Panc1 (cell line): ENCODE results near the gene IL12RB2. TPM values are rescaled to one million over a fixed set of nuclear protein-coding genes. Genes with fewer than 3 reads are reported as not detected.

Experiments
- ATAC-seq: fragments of 200-7000 bp; cut with Tn5 transposase; 2 replicates; pipeline ENCODE4 v1.9.1; 2020; ENCODE audit warnings: mild to moderate bottlenecking, moderate library complexity
- BruUV-seq: library from RNA; stranded (reverse); fragments of 400-500 nt; replicated peaks from 2 replicates; lab custom pipeline; 2021; lab: Mats Ljungman, UMichigan
- CTCF ChIA-PET: fragments of 300-600 bp; sonication (Branson Sonifier 250); formaldehyde crosslinking; loops from one replicate; lab custom pipeline; 2022; ENCODE audit warnings: antibody characterized with exemption; lab: Charles Lee
- POLR2A ChIA-PET: fragments of 300-600 bp; sonication (Branson Sonifier 250); formaldehyde crosslinking; loops from one replicate; lab custom pipeline; 2022; ENCODE audit warnings: antibody characterized with exemption; lab: Charles Lee
- DNase-seq: peaks from one replicate; pipeline ENCODE4 v3.0.0-alpha.2; 2010; ENCODE audit warnings: low read depth, low spot score
- H3K27ac ChIP-seq: 2 replicates; pipeline ENCODE4 v1.5.1; 2011; ENCODE audit warnings: mild to moderate bottlenecking, low read length, inconsistent platforms
- H3K27me3 ChIP-seq: fragments of 200-500 bp; sonication (Bioruptor generic); 2 replicates; pipeline ENCODE4 v1.6.0; 2014; ENCODE audit warnings: low read length, inconsistent platforms; ENCODE audit not compliant: control insufficient read depth, insufficient read depth
- H3K36me3 ChIP-seq: fragments of 200-500 bp; sonication (Bioruptor generic); 2 replicates; pipeline ENCODE4 v1.5.1; 2014; ENCODE audit warnings: inconsistent platforms, mild to moderate bottlenecking, low read length, moderate library complexity; ENCODE audit not compliant: control insufficient read depth, insufficient read depth
- H3K4me1 ChIP-seq: 2 replicates; pipeline ENCODE4 v1.5.1; 2011; ENCODE audit warnings: inconsistent platforms, mild to moderate bottlenecking, low read length, moderate library complexity; ENCODE audit not compliant: control insufficient read depth, insufficient read depth
- H3K4me3 ChIP-seq, 2 experiments: 2 replicates each; pipeline ENCODE4 v1.5.1; 2011 to 2012; ENCODE audit warnings: low read depth in 2 of 2, low read length in 2 of 2, mild to moderate bottlenecking in 2 of 2, inconsistent platforms in 1 of 2, moderate library complexity in 1 of 2
- H3K9me3 ChIP-seq: fragments of 200-500 bp; sonication (Bioruptor generic); 2 replicates; pipeline ENCODE4 v1.5.1; 2014; ENCODE audit warnings: low read depth, mild to moderate bottlenecking, inconsistent platforms, low read length, moderate library complexity; ENCODE audit not compliant: control insufficient read depth, insufficient read depth
- CTCF ChIP-seq: fragments of 450-650 bp; IDR thresholded peaks from 2 replicates; pipeline ENCODE4 v1.5.1; 2017; ENCODE audit warnings: mild to moderate bottlenecking
- POLR2AphosphoS5 ChIP-seq: IDR thresholded peaks from 2 replicates; pipeline ENCODE4 v1.6.1; 2012; ENCODE audit warnings: mild to moderate bottlenecking, low read depth, low read length, moderate library complexity
- REST ChIP-seq, 2 experiments: IDR thresholded peaks; 2 replicates each; pipeline ENCODE4 v1.6.1; 2011 to 2012; ENCODE audit warnings: low read depth in 2 of 2, control low read depth in 1 of 2, low read length in 1 of 2, mild to moderate bottlenecking in 1 of 2, moderate library complexity in 1 of 2; ENCODE audit not compliant: insufficient read depth in 1 of 2
- SIN3A ChIP-seq: IDR thresholded peaks from 2 replicates; pipeline ENCODE4 v1.6.1; 2012; ENCODE audit warnings: low read depth, mild to moderate bottlenecking, low read length, moderate library complexity, borderline replicate concordance; ENCODE audit not compliant: insufficient read depth
- TCF7L2 ChIP-seq: IDR thresholded peaks from 2 replicates; pipeline ENCODE4 v1.6.1; 2011; ENCODE audit warnings: mild to moderate bottlenecking, low read depth, low read length, inconsistent platforms
- in situ Hi-C: cut with HindIII; loops from 2 replicates; pipeline ENCODE4 v1.10.0; 2016; ENCODE audit warnings: low sequenced_read_pairs, low pct_unique_long_range_greater_than_20kb
- intact Hi-C: fragments of 100-400 bp; cut with micrococcal nuclease; formaldehyde crosslinking; loops from one replicate; pipeline ENCODE4 v1.10.0; 2022; ENCODE audit not compliant: unreplicated experiment
- total RNA-seq: library from RNA; stranded (reverse); gene quantifications from one replicate; pipeline ENCODE4 v1.2.1, GENCODE V29; 2021; ENCODE audit not compliant: unreplicated experiment

IL12RB2 gene
- total RNA-seq, 1 experiment from 2014 or later = 0.26 TPM

- TF ChIP-seq SIN3A = no peak
- no peaks in the 10 kb centered on the region for H3K36me3 ChIP-seq
- in situ Hi-C loops = no loop called here
These were observed 29.1 kb downstream of the IL12RB2 start for GRCh38 chr1:67336783-67337182.

GRCh38 chr1:67338642-67339041 is 31.0 kb downstream of the IL12RB2 start:
- TF ChIP-seq CTCF (no peak), TCF7L2 (no peak), POLR2AphosphoS5 (no peak), SIN3A (no peak), REST (IDR thresholded peaks at IDR 0.05; ENCODE audit: insufficient read depth in 1 of 2, low read depth in 2 of 2, low read length in 1 of 2) (no peak)
- intact Hi-C loops = no loop called here
- Histone ChIP-seq H3K27ac (no peak overlapping the region), H3K27me3 (no peaks in the 10 kb centered on the region), H3K9me3 (no peaks in the 10 kb centered on the region), H3K4me3 (no peak overlapping the region), H3K4me1 (no peaks in the 10 kb centered on the region), H3K36me3 (no peaks in the 10 kb centered on the region)
- CTCF ChIA-PET = no interaction called here
- no TSS peak for BruUV-seq
- no peak for ATAC-seq
- DNase-seq = no peak
- POLR2A ChIA-PET = no interaction called here
- in situ Hi-C loops = no loop called here

More at GRCh38 chr1:67336783-67337182, 29.1 kb downstream of the IL12RB2 start:
- no peak for ATAC-seq
- Histone ChIP-seq H3K4me1 (no peaks in the 10 kb centered on the region), H3K4me3 (no peak overlapping the region), H3K27me3 (no peaks in the 10 kb centered on the region), H3K27ac (no peak overlapping the region), H3K9me3 (no peaks in the 10 kb centered on the region)
- intact Hi-C loops = no loop called here
- CTCF ChIA-PET = no interaction called here
- POLR2A ChIA-PET = interaction anchor here (0.5 kb wide), 1 partner anchor 109 kb away, joined by 3 read pairs; no protein-coding TSS in a partner anchor
- BruUV-seq = no TSS peak
- DNase-seq = no peak

GRCh38 chr1:67339623-67340343 is 32.1 kb downstream of the IL12RB2 start:
- Histone ChIP-seq H3K4me3 (no peak overlapping the region), H3K27ac (no peak overlapping the region), H3K4me1 (no peaks in the 10 kb centered on the region), H3K36me3 (no peaks in the 10 kb centered on the region), H3K27me3 (no peaks in the 10 kb centered on the region), H3K9me3 (no peaks in the 10 kb centered on the region)
- TF ChIP-seq SIN3A (no peak), POLR2AphosphoS5 (no peak), REST (IDR thresholded peaks at IDR 0.05; ENCODE audit: insufficient read depth in 1 of 2, low read depth in 2 of 2, low read length in 1 of 2) (no peak), TCF7L2 (no peak), CTCF (no peak)
- intact Hi-C loops = no loop called here
- no peak for DNase-seq
- no peak for ATAC-seq
- POLR2A ChIA-PET = no interaction called here
- in situ Hi-C loops = no loop called here
- BruUV-seq = no TSS peak
- CTCF ChIA-PET = no interaction called here
